ENCODE data around the gene FBXL22. TPM values are rescaled to one million over a fixed set of nuclear protein-coding genes. Genes with fewer than 3 reads are reported as not detected.

The FBXL22 gene
- total RNA-seq, 4 donors from 2014 or later = 14.4 to 81.6 (median 46.3) TPM

DNA sequence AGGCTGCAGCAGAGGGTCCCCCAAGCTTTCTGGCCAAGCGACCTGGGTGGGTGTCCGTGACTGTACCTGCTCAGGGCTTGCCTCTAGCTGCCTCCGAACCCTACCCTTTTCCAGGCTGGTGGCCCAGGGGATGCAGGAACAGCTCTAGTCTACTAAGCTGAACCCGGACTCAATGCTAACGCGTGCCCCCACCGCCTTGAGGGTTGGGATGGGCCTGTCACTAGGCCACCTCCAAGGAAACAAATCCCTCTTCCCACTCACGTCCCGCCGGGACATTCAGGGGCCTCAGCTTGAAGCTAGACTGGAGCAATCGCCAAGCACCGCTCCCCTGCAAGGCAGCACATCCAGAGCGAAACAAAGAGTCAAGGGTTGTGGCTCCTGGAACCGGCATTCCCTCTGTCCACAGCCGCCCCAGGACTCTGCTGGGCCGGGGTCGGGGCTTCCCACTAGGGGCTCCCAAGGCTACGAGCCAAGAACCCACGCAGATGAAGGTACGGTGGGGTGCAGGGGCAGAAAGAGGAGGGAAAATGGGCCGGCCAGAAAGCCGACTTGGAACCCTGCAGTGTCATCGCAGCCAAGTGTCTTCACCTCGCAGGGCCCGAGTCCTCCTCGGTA is 2.9 kb downstream of the FBXL22 start:
- peaks cover 56 to 73% (median 71%) of the 10 kb centered on the region in 4 donors for H3K4me1 ChIP-seq
- no peaks in the 10 kb centered on the region for H3K9me3 ChIP-seq
- peak overlapping the region; percentile 75 to 78 (median 77) for H3K4me3 ChIP-seq
- H3K36me3 ChIP-seq = no peaks in the 10 kb centered on the region
- H3K27me3 ChIP-seq = no peaks in the 10 kb centered on the region
- no peak for TF ChIP-seq EP300 (IDR thresholded peaks at IDR 0.05)
- intact Hi-C loops (cut with DNase I) = loop anchor here (5.0 to 10.0 kb wide), 2 partner anchors 113 to 315 kb away; no protein-coding TSS in a partner anchor
- DNase-seq (ENCODE audit: extremely low spot score) = no peak
- H3K27ac ChIP-seq (replicated peaks in 1 of 4) = peak overlapping the region; percentile 88 to 91 (median 90)
- WGBS = 14% methylated on average over 7 of the region's 26 CpGs

DNA sequence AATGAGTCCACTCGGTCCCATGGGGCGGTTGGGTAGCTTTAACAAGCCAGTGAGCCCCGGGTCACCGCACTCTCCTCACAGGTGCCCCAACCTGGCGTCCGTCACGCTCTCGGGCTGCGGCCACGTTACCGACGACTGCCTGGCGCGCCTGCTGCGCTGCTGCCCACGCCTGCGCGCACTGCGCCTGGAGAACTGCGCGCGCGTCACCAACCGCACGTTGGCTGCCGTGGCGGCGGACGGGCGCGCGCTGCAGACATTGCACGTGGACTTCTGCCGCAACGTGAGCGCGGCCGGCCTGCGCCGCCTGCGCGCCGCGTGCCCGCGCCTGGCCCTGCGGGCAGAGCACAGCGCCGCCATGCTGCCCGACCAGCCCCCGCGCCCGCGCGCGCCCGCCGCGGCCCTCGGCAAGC is 3.4 kb downstream of the FBXL22 start:
- H3K36me3 ChIP-seq = peaks cover 0 to 4% (median 0%) of the 10 kb centered on the region in 4 donors
- peak overlapping the region; percentile 88 to 91 (median 90) for H3K27ac ChIP-seq (replicated peaks in 1 of 4)
- no peaks in the 10 kb centered on the region for H3K27me3 ChIP-seq
- TF ChIP-seq EP300 (IDR thresholded peaks at IDR 0.05) = no peak
- TF ChIP-seq POLR2AphosphoS5 (IDR thresholded peaks at IDR 0.05) = peak; percentile 87 to 96
- peak; percentile 4 to 61 (median 30) for TF ChIP-seq CTCF (IDR thresholded peaks at IDR 0.05)
- peak; percentile 55 for TF ChIP-seq POLR2A (IDR thresholded peaks at IDR 0.05; ENCODE audit: low read depth)
- 0% methylated on average over 9 of the region's 60 CpGs for WGBS
- peak; percentile 93 for DNase-seq (ENCODE audit: extremely low spot score)
- peaks cover 51 to 72% (median 69%) of the 10 kb centered on the region in 4 donors for H3K4me1 ChIP-seq
- intact Hi-C loops (cut with DNase I) = loop anchor here (5.0 to 10.0 kb wide), 2 partner anchors 113 to 316 kb away; no protein-coding TSS in a partner anchor
- H3K9me3 ChIP-seq = no peaks in the 10 kb centered on the region
- peak overlapping the region; percentile 75 to 78 (median 77) for H3K4me3 ChIP-seq

GRCh38 chr15:63601026-63601703 is 4.0 kb downstream of the FBXL22 start:
- DNase-seq (ENCODE audit: extremely low spot score) = peak; percentile 79
- WGBS = 2% methylated on average over 48 of the region's 63 CpGs
- H3K27ac ChIP-seq (replicated peaks in 1 of 4) = peak overlapping the region; percentile 88 to 91 (median 90)

DNA sequence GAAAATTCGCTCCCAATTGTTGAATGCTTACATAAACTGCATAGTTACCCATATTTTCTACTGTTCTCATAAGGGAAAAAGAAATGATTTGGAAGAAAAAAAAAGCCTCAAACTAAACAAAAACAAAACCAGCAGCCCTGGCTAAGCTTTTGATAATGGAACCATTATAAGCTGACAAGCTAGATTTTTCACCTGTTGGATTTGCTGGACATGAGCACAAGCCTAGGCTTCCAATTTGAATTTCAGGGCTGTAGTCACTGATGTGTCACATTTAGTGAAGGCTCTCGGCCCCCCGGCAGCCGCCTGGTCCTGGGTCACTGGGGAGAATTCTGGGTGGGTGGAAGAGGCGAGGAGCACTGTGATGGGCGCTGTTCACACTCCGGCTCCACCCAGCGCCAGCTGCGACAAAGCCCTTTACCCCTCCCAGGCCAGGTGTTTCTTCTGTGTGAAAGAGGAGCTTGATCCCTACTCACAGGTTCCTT is 4.6 kb downstream of the FBXL22 start:
- Histone ChIP-seq H3K27me3 (no peaks in the 10 kb centered on the region), H3K27ac (replicated peaks in 1 of 4) (peak overlapping the region; percentile 88 to 91 (median 90)), H3K4me3 (peak overlapping the region; percentile 75 to 78 (median 77)), H3K36me3 (peaks cover 0 to 9% (median 4%) of the 10 kb centered on the region in 4 donors), H3K4me1 (peaks cover 40 to 71% (median 66%) of the 10 kb centered on the region in 4 donors), H3K9me3 (no peaks in the 10 kb centered on the region)
- 42% methylated on average over 8 of the region's 9 CpGs for WGBS
- TF ChIP-seq POLR2A (IDR thresholded peaks at IDR 0.05; ENCODE audit: low read depth) (no peak), POLR2AphosphoS5 (IDR thresholded peaks at IDR 0.05) (no peak), EP300 (IDR thresholded peaks at IDR 0.05) (no peak), CTCF (IDR thresholded peaks at IDR 0.05) (no peak)
- intact Hi-C loops (cut with DNase I) = loop anchor here (5.0 to 10.0 kb wide), 2 partner anchors 114 to 317 kb away; no protein-coding TSS in a partner anchor
- DNase-seq (ENCODE audit: extremely low spot score) = peak; percentile 77

More at GRCh38 chr15:63601026-63601703, 4.0 kb downstream of the FBXL22 start:
- H3K36me3 ChIP-seq = peaks cover 0 to 4% (median under 1%) of the 10 kb centered on the region in 4 donors
- no peaks in the 10 kb centered on the region for H3K9me3 ChIP-seq
- peak overlapping the region; percentile 75 to 78 (median 77) for H3K4me3 ChIP-seq
- intact Hi-C loops (cut with DNase I) = loop anchor here (5.0 to 10.0 kb wide), 2 partner anchors 114 to 316 kb away; no protein-coding TSS in a partner anchor
- peaks cover 46 to 72% (median 69%) of the 10 kb centered on the region in 4 donors for H3K4me1 ChIP-seq
- TF ChIP-seq EP300 (IDR thresholded peaks at IDR 0.05) = no peak
- no peak for TF ChIP-seq POLR2A (IDR thresholded peaks at IDR 0.05; ENCODE audit: low read depth)
- TF ChIP-seq POLR2AphosphoS5 (IDR thresholded peaks at IDR 0.05) = peak in 1 of 2 donors; percentile 18
- TF ChIP-seq CTCF (IDR thresholded peaks at IDR 0.05) = no peak
- no peaks in the 10 kb centered on the region for H3K27me3 ChIP-seq

DNA sequence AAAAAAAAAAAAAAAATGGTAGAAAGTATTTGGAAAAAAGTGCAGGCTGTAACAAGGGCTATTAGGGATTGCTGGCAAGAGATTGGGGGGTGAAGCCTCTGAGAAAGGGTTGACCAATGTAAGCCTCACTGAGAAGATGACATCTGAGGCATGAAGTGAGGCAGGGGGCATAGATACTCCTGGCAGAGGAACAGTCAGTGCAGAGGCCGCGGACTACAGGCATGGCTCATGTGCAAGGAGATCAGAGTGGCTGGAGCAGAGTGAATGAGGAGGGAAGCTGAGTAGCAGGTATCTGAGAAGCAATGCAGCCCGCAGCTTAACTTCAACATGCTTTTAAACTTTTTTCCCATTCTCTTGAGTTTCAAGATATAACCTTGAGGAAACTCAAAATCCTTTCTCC is 5.4 kb downstream of the FBXL22 start:
- Histone ChIP-seq H3K27ac (replicated peaks in 1 of 4) (no peak overlapping the region), H3K4me3 (no peak overlapping the region), H3K36me3 (peaks cover 0 to 16% (median 11%) of the 10 kb centered on the region in 4 donors), H3K27me3 (no peaks in the 10 kb centered on the region), H3K4me1 (peaks cover 36 to 64% (median 57%) of the 10 kb centered on the region in 4 donors), H3K9me3 (no peaks in the 10 kb centered on the region)
- WGBS = 70% methylated on average over 3 of the region's 3 CpGs
- intact Hi-C loops (cut with DNase I) = loop anchor here (5.0 to 10.0 kb wide), 2 partner anchors 115 to 318 kb away; no protein-coding TSS in a partner anchor
- no peak for TF ChIP-seq EP300 (IDR thresholded peaks at IDR 0.05)
- no peak for TF ChIP-seq POLR2A (IDR thresholded peaks at IDR 0.05; ENCODE audit: low read depth)
- TF ChIP-seq CTCF (IDR thresholded peaks at IDR 0.05) = no peak
- TF ChIP-seq POLR2AphosphoS5 (IDR thresholded peaks at IDR 0.05) = no peak
- DNase-seq (ENCODE audit: extremely low spot score) = no peak

All from esophagus muscularis mucosa (tissue), 4 donors.